ENCODE data around the gene TMPRSS11E. TPM values are rescaled to one million over a fixed set of nuclear protein-coding genes. Genes with fewer than 3 reads are reported as not detected.
"Not testable (repeated sequence)": the region's sequence is repeated elsewhere in the genome, so short reads cannot be mapped to it uniquely, and the experiment has no call there.

The TMPRSS11E gene
- total and polyA plus RNA-seq, 2 donors, result 0.71 to 1.6 TPM

DNA sequence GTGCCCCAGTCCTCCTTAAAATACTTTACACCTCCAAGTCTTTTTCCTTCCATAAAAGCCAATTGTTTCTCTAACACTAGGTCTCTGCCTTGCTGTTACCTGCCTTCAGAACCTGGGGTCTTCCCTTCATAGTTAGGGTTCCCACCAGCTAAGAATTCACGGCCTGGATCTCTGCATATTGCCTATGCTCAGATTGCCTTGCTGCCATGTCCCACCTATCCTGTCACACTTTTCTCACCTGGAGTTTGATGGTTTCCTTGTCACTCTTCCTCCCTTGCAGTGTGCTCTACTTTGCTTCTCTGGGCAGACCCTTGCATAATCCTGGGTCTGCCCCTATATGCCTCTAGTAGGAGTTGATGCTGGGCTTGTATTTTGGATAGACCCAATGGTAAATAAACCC lies 36.6 kb upstream of the TMPRSS11E start:
- WGBS, result 100% methylated on average over 1 of the region's 1 CpG
- Histone ChIP-seq H3K27me3 (ENCODE audit: control insufficient read depth in 2 of 2, insufficient read depth in 1 of 2, low read length in 1 of 2) (no peaks in the 10 kb centered on the region), H3K9me3 (ENCODE audit: control insufficient read depth in 2 of 2, insufficient read depth in 1 of 2, low read length in 1 of 2) (no peaks in the 10 kb centered on the region), H3K36me3 (ENCODE audit: control insufficient read depth in 2 of 2, insufficient read depth in 2 of 2, low read length in 1 of 2) (no peaks in the 10 kb centered on the region), H3K27ac (ENCODE audit: low read depth in 1 of 2, low read length in 1 of 2) (no peak overlapping the region), H3K4me1 (ENCODE audit: control insufficient read depth in 2 of 2, insufficient read depth in 2 of 2, low read length in 2 of 2) (no peaks in the 10 kb centered on the region), H3K4me3 (ENCODE audit: low read length in 2 of 2) (no peak overlapping the region)
- DNase-seq (ENCODE audit: low read depth in 6 of 9, low spot score in 9 of 9), result no peak

DNA sequence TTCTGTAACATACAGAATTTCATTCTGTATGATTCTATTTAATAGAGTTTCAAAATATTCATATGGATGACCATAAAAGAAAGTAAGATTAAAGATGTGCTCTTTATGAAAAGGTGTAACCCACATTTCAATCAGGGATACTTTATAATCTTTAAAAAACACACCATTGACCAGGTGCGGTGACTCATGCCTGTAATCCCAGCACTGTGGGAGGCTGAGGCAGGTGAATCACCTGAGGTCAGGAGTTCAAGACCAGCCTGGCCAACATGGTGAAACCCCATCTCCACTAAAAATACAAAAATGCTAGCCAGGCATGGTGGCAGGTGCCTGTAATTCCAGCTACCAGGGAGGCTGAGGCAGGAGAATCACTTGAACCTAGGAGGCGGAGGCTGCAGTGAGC lies 35.2 kb upstream of the TMPRSS11E start:
- H3K4me1 ChIP-seq (ENCODE audit: control insufficient read depth in 2 of 2, insufficient read depth in 2 of 2, low read length in 2 of 2); H3K36me3 ChIP-seq (ENCODE audit: control insufficient read depth in 2 of 2, insufficient read depth in 2 of 2, low read length in 1 of 2); DNase-seq (ENCODE audit: low read depth in 6 of 9, low spot score in 9 of 9); H3K27ac ChIP-seq (ENCODE audit: low read depth in 1 of 2, low read length in 1 of 2); H3K27me3 ChIP-seq (ENCODE audit: control insufficient read depth in 2 of 2, insufficient read depth in 1 of 2, low read length in 1 of 2); H3K9me3 ChIP-seq (ENCODE audit: control insufficient read depth in 2 of 2, insufficient read depth in 1 of 2, low read length in 1 of 2); H3K4me3 ChIP-seq (ENCODE audit: low read length in 2 of 2): not testable (repeated sequence)
- 98% methylated on average over 2 of the region's 2 CpGs for WGBS

DNA sequence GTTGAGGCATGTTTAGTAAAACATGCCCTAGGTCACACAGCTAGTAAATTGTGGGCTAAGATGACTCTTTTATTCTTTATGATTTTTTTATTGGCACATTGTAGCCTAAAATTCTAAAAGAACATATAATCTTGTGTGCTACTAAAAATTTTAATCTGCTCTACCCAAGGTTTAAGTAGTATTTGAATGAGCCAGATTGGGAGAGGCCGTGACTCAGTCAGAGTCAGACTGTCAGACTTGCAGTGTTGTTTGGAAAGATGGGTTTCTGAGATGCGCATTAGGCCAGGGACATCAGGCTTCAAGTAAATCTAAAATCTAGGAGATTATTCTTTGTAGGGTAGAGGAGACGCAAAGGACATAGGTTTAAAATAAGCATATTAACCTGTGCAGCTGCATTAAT lies 30.7 kb upstream of the TMPRSS11E start:
- H3K27ac ChIP-seq (ENCODE audit: low read depth in 1 of 2, low read length in 1 of 2), result no peak overlapping the region
- no peak overlapping the region for H3K4me3 ChIP-seq (ENCODE audit: low read length in 2 of 2)
- no peaks in the 10 kb centered on the region for H3K36me3 ChIP-seq (ENCODE audit: control insufficient read depth in 2 of 2, insufficient read depth in 2 of 2, low read length in 1 of 2)
- H3K4me1 ChIP-seq (ENCODE audit: control insufficient read depth in 2 of 2, insufficient read depth in 2 of 2, low read length in 2 of 2), result no peaks in the 10 kb centered on the region
- no peak for DNase-seq (ENCODE audit: low read depth in 6 of 9, low spot score in 9 of 9)
- H3K27me3 ChIP-seq (ENCODE audit: control insufficient read depth in 2 of 2, insufficient read depth in 1 of 2, low read length in 1 of 2), result no peaks in the 10 kb centered on the region
- peaks cover 0 to 6% of the 10 kb centered on the region in 2 donors for H3K9me3 ChIP-seq (ENCODE audit: control insufficient read depth in 2 of 2, insufficient read depth in 1 of 2, low read length in 1 of 2)
- 64% methylated on average over 3 of the region's 3 CpGs for WGBS

DNA sequence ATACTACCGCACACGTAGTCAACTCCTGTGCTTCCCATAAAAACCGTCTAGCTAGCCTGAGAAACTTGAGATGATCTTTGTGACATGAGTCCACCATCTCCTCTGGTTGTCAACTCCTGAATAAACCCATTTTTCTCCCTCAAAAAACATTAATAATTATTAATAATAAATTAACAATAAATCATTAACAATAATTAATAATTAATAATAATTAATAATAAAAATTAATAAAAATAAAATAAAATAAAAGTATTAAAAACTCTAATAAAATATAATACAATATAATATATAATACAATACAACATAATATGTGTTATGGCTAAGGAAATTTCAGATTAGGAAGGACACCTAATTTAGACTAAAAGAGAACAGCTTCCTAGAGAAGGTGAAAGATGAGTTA lies 20.7 kb upstream of the TMPRSS11E start:
- DNase-seq (ENCODE audit: low read depth in 6 of 9, low spot score in 9 of 9), result no peak
- 98% methylated on average over 3 of the region's 3 CpGs for WGBS
- Histone ChIP-seq H3K36me3 (ENCODE audit: control insufficient read depth in 2 of 2, insufficient read depth in 2 of 2, low read length in 1 of 2) (no peaks in the 10 kb centered on the region), H3K27me3 (ENCODE audit: control insufficient read depth in 2 of 2, insufficient read depth in 1 of 2, low read length in 1 of 2) (no peaks in the 10 kb centered on the region), H3K27ac (ENCODE audit: low read depth in 1 of 2, low read length in 1 of 2) (no peak overlapping the region), H3K4me1 (ENCODE audit: control insufficient read depth in 2 of 2, insufficient read depth in 2 of 2, low read length in 2 of 2) (no peaks in the 10 kb centered on the region), H3K4me3 (ENCODE audit: low read length in 2 of 2) (no peak overlapping the region), H3K9me3 (ENCODE audit: control insufficient read depth in 2 of 2, insufficient read depth in 1 of 2, low read length in 1 of 2) (no peaks in the 10 kb centered on the region)

DNA sequence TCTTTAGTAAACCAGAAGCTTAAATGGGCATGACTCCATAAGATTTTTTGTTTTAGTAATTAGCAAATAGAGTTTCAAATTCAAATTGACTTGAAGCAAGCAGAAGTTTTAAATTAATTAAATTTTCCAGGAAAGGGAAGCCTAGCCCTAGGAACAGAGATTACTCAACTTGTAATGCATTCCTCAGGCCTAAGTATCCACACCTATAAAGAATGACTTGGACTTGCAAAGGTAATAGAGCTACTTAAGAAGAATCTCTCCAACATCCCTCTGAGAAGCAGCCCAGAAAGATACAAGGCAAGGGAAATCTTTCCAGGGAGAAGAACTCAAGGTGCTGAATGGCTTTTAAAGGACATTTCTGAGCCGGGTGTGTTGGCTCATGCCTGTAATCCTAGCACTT lies 16.9 kb upstream of the TMPRSS11E start:
- Histone ChIP-seq H3K36me3 (ENCODE audit: control insufficient read depth in 2 of 2, insufficient read depth in 2 of 2, low read length in 1 of 2) (no peaks in the 10 kb centered on the region), H3K27ac (ENCODE audit: low read depth in 1 of 2, low read length in 1 of 2) (no peak overlapping the region), H3K27me3 (ENCODE audit: control insufficient read depth in 2 of 2, insufficient read depth in 1 of 2, low read length in 1 of 2) (no peaks in the 10 kb centered on the region), H3K4me3 (ENCODE audit: low read length in 2 of 2) (no peak overlapping the region), H3K4me1 (ENCODE audit: control insufficient read depth in 2 of 2, insufficient read depth in 2 of 2, low read length in 2 of 2) (no peaks in the 10 kb centered on the region), H3K9me3 (ENCODE audit: control insufficient read depth in 2 of 2, insufficient read depth in 1 of 2, low read length in 1 of 2) (no peaks in the 10 kb centered on the region)
- 93% methylated on average over 1 of the region's 1 CpG for whole genome bisulfite sequencing
- DNase-seq (ENCODE audit: low read depth in 6 of 9, low spot score in 9 of 9), result no peak

DNA sequence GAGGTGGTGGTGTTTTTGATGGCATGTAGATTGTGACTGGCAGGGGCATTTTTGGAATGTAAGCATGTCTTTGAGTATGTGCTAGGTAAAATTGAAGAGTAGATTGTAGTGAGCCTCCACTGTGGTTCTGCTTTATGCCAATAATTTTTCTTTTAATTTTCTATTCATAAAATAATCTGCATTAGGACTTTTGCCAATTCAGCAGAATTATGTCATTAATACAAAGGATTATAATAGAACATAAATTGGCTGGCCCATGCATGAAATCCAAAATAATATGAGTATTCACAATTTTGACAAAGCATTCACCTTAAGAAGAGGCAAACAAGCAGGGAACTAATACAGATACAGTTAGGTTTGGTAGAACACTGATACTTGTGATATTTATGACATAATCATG lies 14.9 kb upstream of the TMPRSS11E start:
- Histone ChIP-seq H3K9me3 (ENCODE audit: control insufficient read depth in 2 of 2, insufficient read depth in 1 of 2, low read length in 1 of 2) (no peaks in the 10 kb centered on the region), H3K4me1 (ENCODE audit: control insufficient read depth in 2 of 2, insufficient read depth in 2 of 2, low read length in 2 of 2) (no peaks in the 10 kb centered on the region), H3K4me3 (ENCODE audit: low read length in 2 of 2) (no peak overlapping the region), H3K27me3 (ENCODE audit: control insufficient read depth in 2 of 2, insufficient read depth in 1 of 2, low read length in 1 of 2) (no peaks in the 10 kb centered on the region), H3K36me3 (ENCODE audit: control insufficient read depth in 2 of 2, insufficient read depth in 2 of 2, low read length in 1 of 2) (no peaks in the 10 kb centered on the region), H3K27ac (ENCODE audit: low read depth in 1 of 2, low read length in 1 of 2) (no peak overlapping the region)
- no peak for DNase-seq (ENCODE audit: low read depth in 6 of 9, low spot score in 9 of 9)

DNA sequence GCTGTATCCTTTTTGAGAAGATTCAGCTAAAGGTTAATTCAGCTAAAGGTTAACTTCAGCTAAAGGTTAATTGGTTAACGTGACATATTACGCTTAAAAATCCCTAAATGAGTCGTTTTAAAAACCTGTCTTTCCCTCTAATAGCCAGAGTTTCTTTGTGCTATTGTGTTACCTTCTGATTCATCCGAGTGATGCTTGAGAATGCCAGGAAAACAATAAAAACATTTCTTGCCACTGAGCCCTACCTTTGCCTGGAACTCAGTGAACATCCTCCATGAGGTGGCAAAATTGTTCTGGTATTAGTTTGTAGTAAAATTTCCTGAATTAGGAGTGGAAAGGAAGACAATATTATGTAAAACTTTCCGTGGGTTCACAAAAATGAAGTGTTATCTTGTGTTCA lies 13.7 kb upstream of the TMPRSS11E start:
- Histone ChIP-seq H3K36me3 (ENCODE audit: control insufficient read depth in 2 of 2, insufficient read depth in 2 of 2, low read length in 1 of 2) (no peaks in the 10 kb centered on the region), H3K27ac (ENCODE audit: low read depth in 1 of 2, low read length in 1 of 2) (no peak overlapping the region), H3K27me3 (ENCODE audit: control insufficient read depth in 2 of 2, insufficient read depth in 1 of 2, low read length in 1 of 2) (no peaks in the 10 kb centered on the region), H3K4me3 (ENCODE audit: low read length in 2 of 2) (no peak overlapping the region), H3K4me1 (ENCODE audit: control insufficient read depth in 2 of 2, insufficient read depth in 2 of 2, low read length in 2 of 2) (no peaks in the 10 kb centered on the region), H3K9me3 (ENCODE audit: control insufficient read depth in 2 of 2, insufficient read depth in 1 of 2, low read length in 1 of 2) (no peaks in the 10 kb centered on the region)
- no peak for DNase-seq (ENCODE audit: low read depth in 6 of 9, low spot score in 9 of 9)
- WGBS, result 94% methylated on average over 5 of the region's 5 CpGs

DNA sequence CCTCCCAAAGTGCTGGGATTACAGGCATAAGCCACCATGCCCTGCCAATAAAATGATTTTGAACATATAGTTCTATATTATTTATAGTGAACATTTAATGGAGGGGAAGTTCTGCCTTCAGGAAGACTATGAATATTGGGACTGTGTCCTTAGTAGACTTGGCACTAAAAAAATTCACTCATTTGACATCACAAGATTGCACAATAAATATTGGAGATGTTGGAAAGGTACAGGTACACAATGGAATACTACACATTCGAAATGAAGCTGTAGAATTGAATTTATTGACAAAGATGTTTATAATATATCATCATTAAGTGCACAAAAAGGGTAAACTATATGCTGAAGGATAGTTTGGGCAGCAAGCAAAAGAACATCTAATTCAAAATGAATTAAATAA lies 13.0 kb upstream of the TMPRSS11E start:
- Histone ChIP-seq H3K4me1 (ENCODE audit: control insufficient read depth in 2 of 2, insufficient read depth in 2 of 2, low read length in 2 of 2) (no peaks in the 10 kb centered on the region), H3K27ac (ENCODE audit: low read depth in 1 of 2, low read length in 1 of 2) (no peak overlapping the region), H3K36me3 (ENCODE audit: control insufficient read depth in 2 of 2, insufficient read depth in 2 of 2, low read length in 1 of 2) (no peaks in the 10 kb centered on the region), H3K27me3 (ENCODE audit: control insufficient read depth in 2 of 2, insufficient read depth in 1 of 2, low read length in 1 of 2) (no peaks in the 10 kb centered on the region), H3K9me3 (ENCODE audit: control insufficient read depth in 2 of 2, insufficient read depth in 1 of 2, low read length in 1 of 2) (no peaks in the 10 kb centered on the region), H3K4me3 (ENCODE audit: low read length in 2 of 2) (no peak overlapping the region)
- no peak for DNase-seq (ENCODE audit: low read depth in 6 of 9, low spot score in 9 of 9)
- WGBS, result 80% methylated on average over 1 of the region's 1 CpG

DNA sequence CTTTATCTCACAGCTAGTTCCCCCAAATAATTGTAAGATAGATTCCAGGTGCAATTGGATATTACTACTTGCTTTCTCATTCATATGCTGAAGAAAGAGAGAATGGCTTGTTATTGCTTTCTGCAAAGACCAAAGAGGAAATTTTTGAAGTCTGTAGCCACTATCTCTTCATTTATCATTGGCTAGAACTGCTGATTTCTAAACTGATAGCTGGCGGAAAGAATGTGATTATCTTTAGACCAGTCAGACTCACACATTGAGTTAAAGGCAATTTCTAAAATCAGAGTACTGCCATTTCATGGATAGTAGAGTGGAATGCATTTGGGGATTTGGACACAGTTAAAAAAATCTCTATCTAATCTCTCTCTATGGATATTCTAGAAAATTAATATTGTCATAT lies 12.4 kb upstream of the TMPRSS11E start:
- Histone ChIP-seq H3K9me3 (ENCODE audit: control insufficient read depth in 2 of 2, insufficient read depth in 1 of 2, low read length in 1 of 2) (no peaks in the 10 kb centered on the region), H3K4me3 (ENCODE audit: low read length in 2 of 2) (no peak overlapping the region), H3K36me3 (ENCODE audit: control insufficient read depth in 2 of 2, insufficient read depth in 2 of 2, low read length in 1 of 2) (no peaks in the 10 kb centered on the region), H3K27me3 (ENCODE audit: control insufficient read depth in 2 of 2, insufficient read depth in 1 of 2, low read length in 1 of 2) (no peaks in the 10 kb centered on the region), H3K4me1 (ENCODE audit: control insufficient read depth in 2 of 2, insufficient read depth in 2 of 2, low read length in 2 of 2) (peaks cover 0 to 3% of the 10 kb centered on the region in 2 donors), H3K27ac (ENCODE audit: low read depth in 1 of 2, low read length in 1 of 2) (no peak overlapping the region)
- DNase-seq (ENCODE audit: low read depth in 6 of 9, low spot score in 9 of 9), result no peak
- 76% methylated on average over 1 of the region's 1 CpG for WGBS

DNA sequence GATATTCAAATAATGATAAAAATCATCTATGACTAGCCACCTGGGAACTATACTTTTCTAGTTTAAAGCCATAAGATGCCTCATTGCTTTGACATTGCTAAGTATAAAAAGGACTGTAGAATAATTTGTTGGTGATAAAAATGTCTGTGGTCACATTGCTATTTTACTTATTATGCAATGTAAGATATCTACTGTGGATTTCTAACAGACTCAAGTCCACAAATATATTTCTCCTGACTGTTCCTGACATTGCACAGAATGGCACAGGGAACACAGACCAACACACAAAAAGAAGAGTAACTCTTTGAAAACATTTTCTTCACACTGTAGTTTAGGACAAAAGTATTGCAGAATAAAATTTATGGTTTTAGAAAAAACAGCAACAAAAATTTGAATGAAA lies 2.2 kb upstream of the TMPRSS11E start:
- DNase-seq (ENCODE audit: low read depth in 6 of 9, low spot score in 9 of 9), result no peak
- no peaks in the 10 kb centered on the region for H3K36me3 ChIP-seq (ENCODE audit: control insufficient read depth in 2 of 2, insufficient read depth in 2 of 2, low read length in 1 of 2)
- no peaks in the 10 kb centered on the region for H3K4me1 ChIP-seq (ENCODE audit: control insufficient read depth in 2 of 2, insufficient read depth in 2 of 2, low read length in 2 of 2)

More for the DNA sequence above, 2.2 kb upstream of the TMPRSS11E start:
- Histone ChIP-seq H3K27me3 (ENCODE audit: control insufficient read depth in 2 of 2, insufficient read depth in 1 of 2, low read length in 1 of 2) (no peaks in the 10 kb centered on the region), H3K4me3 (ENCODE audit: low read length in 2 of 2) (no peak overlapping the region), H3K9me3 (ENCODE audit: control insufficient read depth in 2 of 2, insufficient read depth in 1 of 2, low read length in 1 of 2) (no peaks in the 10 kb centered on the region), H3K27ac (ENCODE audit: low read depth in 1 of 2, low read length in 1 of 2) (no peak overlapping the region)

Measured in thymus (tissue), 11 donors.